HG03159 (cell line): ENCODE data around the gene RFX4.

Experiments
- ATAC-seq: cut with Tn5 transposase; IDR thresholded peaks from one replicate; pipeline ENCODE4 v1.9.1; 2021; ENCODE audit warnings: mild to moderate bottlenecking, moderate library complexity; ENCODE audit not compliant: unreplicated experiment

The RFX4 gene

GRCh38 chr12:106645465-106646330 is 62.9 kb downstream of the RFX4 start:
- ATAC-seq = no peak

DNA sequence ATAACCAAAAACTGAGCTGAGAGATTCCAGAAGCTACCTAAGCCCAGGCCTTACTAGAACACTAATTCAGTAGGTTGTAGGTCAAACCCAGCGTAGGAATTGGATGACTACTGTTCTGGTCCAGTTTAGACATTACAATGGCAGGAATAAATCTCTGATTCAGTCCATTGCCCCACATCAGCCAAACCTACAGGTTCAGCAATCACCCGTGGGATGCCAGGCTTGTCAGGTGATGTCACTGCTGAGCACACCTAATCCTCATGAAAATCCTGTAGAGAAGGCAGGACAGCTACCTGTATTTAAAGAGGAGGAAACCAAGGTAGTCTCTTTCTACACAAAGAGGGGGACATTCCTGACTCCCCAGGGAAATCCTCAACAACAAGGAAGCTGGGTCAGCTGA is 63.7 kb downstream of the RFX4 start:
- no peak for ATAC-seq

DNA sequence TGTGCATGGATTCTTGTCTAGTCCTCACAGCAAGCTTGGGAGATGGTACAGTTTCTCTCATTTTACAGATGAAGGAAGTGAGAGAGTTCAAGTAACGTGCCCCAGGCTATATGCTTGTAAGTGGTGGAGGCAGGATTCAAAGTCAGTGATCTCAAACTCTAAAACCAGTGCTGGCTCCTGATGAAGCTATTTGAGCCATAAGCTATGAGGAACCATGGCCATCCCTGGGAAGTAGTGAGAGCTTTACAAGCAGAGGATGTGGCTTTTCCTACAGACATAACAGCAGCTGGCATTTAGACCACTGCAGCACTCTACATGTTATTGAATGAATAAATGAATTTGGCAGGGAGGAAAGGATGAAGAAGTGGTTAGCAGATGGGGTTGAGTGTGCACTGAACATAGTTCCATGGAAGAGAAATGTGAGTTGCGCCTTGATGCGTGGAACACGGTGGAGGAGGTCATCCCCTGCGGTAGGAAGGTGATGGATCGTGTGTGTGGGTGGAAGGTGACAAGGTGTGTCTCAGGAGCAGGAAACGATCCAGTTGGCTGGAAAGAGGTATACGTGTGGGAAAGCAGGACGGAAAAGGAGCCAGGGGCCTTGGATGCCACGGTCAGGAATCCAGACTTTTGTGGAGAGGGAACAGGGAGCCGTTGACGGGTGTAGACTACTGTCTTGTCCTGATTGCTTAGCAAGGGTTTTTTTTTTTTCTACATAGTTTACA is 65.2 kb downstream of the RFX4 start:
- no peak for ATAC-seq

GRCh38 chr12:106648736-106649135 is 65.9 kb downstream of the RFX4 start:
- ATAC-seq = no peak

- no peak for ATAC-seq
Measured at GRCh38 chr12:106651552-106651951, 68.7 kb downstream of the RFX4 start.

DNA sequence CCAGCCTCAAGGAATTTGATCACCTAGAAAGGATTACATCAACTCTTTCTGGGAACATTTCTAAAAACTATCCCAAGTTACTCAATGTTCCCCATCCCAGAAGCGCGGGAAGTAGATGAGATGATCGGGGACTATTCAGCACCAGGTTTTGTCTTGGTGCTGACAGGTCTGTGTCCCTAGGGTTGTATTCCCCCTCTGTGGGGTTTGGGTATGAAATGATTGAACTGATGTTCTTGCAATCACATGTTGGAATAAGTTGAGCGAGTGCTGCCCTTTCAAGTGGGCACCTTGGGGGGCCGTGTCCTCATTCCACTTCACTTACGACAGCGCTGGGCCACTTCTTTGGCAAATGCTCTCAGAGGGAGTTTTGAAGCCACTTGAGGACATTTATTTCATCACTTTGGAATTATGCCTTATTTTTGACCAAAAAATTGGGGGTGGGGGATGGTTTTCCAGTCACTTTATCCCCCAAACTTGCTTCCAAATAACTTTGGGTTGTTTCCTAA is 69.8 kb downstream of the RFX4 start:
- no peak for ATAC-seq

DNA sequence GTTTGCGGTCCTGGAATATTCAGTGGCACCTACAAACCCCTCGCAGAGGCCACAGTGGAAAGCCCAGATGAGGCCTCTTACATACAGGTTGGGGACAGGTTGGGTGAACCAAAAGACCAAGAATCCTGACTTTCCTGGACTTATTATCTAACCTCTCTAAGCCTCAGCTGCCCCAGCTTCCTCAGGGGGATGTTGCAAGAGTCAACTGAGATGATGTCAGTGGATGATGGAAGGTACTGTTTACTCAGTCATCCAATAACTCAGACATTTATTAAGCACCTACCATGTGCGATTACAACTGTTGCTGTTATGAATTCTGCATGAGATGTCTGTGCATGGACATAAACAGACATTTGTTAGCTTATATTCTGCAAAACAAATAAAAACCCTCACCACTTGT is 72.8 kb downstream of the RFX4 start:
- no peak for ATAC-seq

DNA sequence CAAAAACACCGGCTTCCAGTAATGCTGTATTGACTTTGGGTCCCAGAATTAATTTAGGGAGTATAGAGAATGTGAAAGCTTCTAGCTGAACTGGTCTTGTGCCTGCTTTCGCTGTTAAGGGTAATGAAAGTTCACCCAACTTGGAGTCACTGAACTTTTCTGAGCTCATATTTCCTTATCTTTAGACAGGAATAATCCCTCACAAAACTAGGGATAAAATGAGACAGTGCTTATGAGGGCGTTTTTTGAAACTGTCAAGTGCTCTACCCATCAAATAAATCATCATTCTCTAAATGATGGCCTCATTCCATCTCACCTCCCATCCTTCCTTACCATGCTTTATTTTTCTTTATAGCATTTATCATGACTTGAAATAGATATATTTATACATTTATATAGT is 74.7 kb downstream of the RFX4 start:
- no peak for ATAC-seq

DNA sequence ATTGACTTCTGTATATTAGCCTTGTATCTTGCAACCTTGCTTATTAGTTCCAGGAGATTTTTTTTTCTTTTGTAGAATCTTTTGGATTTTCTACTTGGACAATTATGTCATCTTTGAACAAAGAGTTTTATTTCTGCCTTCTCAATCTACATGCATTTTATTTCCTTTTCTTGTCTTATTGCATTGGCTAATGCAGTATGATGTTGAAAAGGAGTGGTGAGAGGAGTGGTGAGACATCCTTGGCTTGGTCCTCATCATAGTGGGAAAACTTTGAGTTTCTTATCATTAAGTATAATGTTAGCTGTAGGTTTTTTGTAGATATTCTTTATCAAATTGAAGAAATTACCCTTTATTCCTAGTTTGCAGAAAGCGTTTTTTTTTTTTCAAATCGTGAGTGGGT is 80.6 kb downstream of the RFX4 start:
- ATAC-seq = no peak

DNA sequence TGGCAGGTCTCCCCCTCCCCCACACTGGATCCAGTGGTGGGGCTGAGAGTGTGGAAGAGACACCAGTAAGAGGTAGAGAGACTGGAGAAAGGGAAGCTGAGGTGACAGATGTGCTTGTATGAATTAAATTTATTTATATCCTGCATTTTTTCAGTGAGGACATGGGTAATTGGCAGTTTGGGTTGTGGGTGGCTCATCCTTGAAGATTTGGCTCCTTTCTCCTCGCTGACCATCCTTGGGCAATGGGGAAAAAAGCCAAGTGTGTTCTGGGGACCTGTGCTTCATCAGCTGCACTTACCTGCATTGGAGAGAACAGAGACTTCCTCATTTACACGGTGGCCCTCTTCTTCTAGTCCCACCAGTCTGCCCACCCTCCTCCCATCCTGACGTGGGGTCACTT is 86.4 kb downstream of the RFX4 start:
- ATAC-seq = no peak

DNA sequence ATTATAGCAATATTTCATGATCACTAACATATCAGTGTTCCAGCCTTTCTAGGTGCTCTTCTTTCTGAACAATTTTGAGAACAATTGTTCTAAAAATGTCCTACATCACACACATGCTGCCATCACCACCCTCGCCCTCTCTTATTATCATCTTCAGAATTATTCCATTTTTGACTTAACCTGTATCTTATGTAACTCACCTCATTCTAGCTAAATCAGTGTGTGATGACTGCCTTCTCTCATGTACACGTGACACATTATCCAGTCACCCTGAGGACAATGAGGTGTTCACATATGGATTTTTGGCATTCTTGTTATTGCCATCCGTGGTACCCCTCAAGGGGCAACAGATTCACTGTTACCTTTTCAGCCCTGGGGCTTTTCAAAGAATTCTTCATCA is 87.3 kb downstream of the RFX4 start:
- no peak for ATAC-seq

GRCh38 chr12:106671840-106672239 is 89.0 kb downstream of the RFX4 start:
- ATAC-seq = no peak

- ATAC-seq = no peak
Measured at GRCh38 chr12:106672314-106673025, 89.7 kb downstream of the RFX4 start.

DNA sequence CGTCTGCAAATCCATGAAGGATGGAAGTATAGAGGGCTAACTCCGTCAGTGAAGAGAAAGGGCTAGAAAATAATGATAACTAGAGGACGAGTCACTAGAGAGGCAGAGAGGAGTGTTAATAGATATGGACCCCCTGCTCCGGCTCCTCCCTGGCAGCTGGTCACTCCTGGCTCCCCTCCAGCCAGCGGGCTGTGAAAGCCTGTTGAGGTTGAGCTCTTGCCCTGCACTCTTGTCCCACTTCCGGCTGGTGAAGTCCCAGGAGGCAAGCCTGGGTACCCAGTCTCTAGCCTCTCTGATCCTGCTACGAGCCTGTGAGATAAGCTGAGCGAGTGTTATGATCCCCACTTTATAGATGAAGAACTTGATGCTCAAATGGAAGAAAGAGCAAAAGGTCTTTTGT is 90.3 kb downstream of the RFX4 start:
- no peak for ATAC-seq

GRCh38 chr12:106675651-106676435 is 93.0 kb downstream of the RFX4 start:
- no peak for ATAC-seq

DNA sequence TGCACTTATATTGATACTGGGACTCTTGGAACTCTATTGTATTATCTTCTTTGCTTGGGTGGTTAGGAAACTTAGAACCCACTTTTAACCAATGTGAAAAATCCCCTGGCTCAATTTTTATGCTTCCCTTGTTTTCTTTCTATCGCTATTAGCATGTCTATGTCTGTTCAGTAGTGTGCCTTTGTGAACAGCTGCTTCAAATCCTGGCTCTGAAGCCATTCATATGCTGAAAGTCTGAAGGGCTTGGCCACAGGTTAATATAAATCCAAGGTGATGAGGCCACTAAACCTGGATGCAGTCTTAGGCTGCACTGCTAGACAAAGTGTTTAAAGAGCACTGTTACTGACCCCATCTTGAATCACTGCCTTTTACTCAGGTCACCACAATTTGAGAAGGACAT is 96.8 kb downstream of the RFX4 start:
- ATAC-seq = no peak

DNA sequence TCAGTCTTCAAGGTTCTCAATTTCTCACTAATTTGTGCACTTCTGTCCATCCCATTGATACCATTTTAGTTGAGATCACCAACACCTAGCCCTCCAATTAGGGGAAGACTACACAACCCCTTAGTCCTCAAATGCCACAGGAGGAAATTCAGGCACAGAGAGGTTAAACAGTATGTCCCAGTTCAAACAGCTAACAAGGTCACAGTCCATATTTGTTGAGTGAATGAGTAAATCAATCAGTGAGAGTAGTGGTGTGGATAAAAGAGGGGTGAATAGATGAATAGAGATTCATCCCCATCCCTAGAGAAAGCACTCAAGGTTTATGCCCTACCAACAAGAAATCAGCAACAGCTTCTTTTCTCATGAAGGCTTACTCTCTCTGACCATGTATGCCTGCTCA is 97.5 kb downstream of the RFX4 start:
- no peak for ATAC-seq

DNA sequence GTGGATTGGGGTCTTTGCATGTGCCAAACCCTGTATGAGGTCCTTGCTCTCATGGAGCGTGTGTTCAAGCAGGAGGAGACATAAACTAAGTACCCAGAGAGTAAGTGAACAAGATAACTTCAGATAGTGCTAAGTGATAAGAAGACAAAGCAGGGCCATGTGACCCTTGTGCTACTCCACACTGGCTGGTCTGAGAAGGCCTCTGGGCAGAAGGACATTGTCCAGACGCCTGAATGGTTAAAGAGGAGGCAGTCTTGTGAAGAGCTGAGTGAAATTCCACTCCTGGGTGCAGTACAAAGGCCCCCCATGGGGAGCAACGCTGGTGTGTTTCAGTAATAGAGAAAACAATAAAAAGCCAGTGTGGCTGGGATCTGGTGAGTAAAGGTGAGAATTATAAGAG is 98.4 kb downstream of the RFX4 start:
- ATAC-seq = no peak

DNA sequence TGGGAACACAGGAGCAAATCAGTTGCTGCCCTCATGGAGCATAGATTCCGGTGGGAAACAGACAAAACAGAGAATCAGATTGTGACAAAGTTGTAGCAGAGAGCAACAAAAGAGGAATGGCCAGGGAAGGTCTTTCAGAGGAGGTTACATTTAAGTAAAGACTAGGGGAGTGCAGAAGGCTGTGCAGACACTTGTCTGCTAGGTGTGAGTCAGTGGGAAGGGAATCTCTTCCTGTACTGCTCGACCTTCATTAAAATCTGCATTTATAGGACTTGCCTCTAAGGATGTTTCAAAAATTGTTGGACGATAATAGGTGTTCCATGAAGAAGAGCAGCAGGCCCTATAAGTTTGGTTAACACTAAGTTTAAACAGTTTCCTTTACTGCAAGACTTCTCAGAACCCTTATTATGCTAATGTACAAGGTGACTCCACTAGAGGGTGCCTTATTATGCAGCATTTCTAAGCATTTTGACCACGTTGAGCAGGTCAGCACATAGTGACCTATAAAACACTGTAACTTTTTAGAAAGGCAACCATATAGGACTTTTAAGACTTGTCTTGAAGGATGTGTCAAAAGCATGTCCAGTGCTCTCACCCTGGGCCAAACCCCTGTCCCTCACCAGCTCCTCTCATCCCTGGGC is 99.9 kb downstream of the RFX4 start:
- ATAC-seq = no peak

DNA sequence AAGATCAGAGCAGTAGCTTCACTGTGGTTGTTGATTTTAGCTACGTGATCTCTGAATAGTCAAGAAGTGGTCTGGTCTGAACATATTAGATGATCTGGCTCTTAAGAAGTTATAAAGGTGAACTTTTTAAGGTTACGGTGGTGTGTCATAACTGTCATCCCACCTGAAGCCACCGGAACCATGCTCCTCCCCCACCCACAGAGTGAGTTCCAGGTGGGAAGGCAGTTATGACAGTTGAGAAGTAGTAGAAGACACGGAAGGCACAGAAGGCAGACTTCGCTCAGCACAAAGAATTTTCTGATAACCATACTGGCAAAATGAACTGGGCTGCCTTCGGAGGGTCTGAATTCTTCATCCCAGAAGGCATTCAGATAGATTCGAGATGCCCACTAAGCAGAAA is 101.7 kb downstream of the RFX4 start:
- no peak for ATAC-seq
